Stimulated activated naive CD8-positive, alpha-beta T cell treated with anti-CD3 and anti-CD28 coated beads, Interleukin-15, Interleukin-2, amounts not matched to agents 100 ng/mL and 50 ng/mL, for 24 hours (primary cell): ENCODE measurements around the gene ADAMTS17.

Experiments used
- H3K27ac Mint-ChIP-seq: one replicate; pipeline ENCODE4 v1.8.0; 2021; ENCODE audit warnings: mild to moderate bottlenecking, mixed read lengths
- H3K27me3 Mint-ChIP-seq: one replicate; pipeline ENCODE4 v1.8.0; 2021; ENCODE audit warnings: mixed read lengths
- H3K36me3 Mint-ChIP-seq: one replicate; pipeline ENCODE4 v1.8.0; 2021; ENCODE audit warnings: low read depth, mixed read lengths
- H3K4me1 Mint-ChIP-seq: one replicate; pipeline ENCODE4 v1.8.0; 2021; ENCODE audit warnings: low read depth, mixed read lengths
- H3K4me3 Mint-ChIP-seq: one replicate; pipeline ENCODE4 v1.8.0; 2021; ENCODE audit warnings: mild to moderate bottlenecking, mixed read lengths
- H3K9me3 Mint-ChIP-seq: one replicate; pipeline ENCODE4 v1.8.0; 2021; ENCODE audit warnings: mixed read lengths

The ADAMTS17 gene

GRCh38 chr15:100279446-100279845 is 62.3 kb downstream of the ADAMTS17 start:
- Mint-ChIP-seq H3K4me3 (no peak overlapping the region), H3K36me3 (peaks cover 4% of the 10 kb centered on the region), H3K4me1 (no peaks in the 10 kb centered on the region), H3K27me3 (no peaks in the 10 kb centered on the region), H3K27ac (no peak overlapping the region), H3K9me3 (peaks cover 4% of the 10 kb centered on the region)

DNA sequence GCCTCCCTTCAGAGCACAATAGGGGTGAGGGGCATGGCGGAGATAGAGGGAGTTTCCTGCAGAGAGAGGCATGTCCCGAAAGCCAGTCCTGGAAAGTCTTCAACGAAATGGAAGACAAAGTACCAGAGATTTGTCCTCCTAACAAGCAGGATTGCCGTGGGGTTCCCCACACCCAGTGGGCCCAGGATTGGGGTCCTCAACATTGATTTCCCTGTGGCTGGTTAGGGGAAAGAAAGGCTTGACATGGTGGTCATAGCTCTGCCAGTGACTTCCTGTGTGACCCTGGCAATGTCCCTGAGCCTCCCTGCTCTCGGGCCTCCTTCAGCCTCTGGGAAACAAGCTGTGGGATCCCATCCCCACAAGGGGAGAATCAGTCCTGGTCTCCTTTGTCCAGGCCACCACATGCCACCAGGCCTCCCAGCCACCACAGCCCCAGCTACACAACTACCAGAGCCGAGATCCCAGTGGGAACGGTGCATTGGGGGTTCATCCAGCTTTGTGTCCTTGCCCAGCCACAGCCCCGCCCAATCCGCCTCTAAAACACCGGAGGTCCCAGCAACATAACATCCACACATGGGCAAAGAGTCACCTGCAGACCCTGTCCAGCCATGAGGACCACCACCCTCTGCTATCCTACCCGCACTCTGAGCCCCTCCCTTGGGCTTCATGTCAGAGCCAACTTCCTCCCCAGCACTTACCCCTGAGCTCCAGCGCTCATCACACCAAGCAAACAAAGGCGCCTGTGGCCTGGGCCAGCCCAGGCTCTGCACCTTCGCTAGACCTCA is 63.0 kb downstream of the ADAMTS17 start:
- H3K4me1 Mint-ChIP-seq: no peaks in the 10 kb centered on the region
- H3K36me3 Mint-ChIP-seq: peaks cover 4% of the 10 kb centered on the region
- H3K27me3 Mint-ChIP-seq: no peaks in the 10 kb centered on the region
- H3K27ac Mint-ChIP-seq: no peak overlapping the region
- H3K4me3 Mint-ChIP-seq: no peak overlapping the region
- peaks cover 5% of the 10 kb centered on the region for H3K9me3 Mint-ChIP-seq

GRCh38 chr15:100277087-100277855 is 64.5 kb downstream of the ADAMTS17 start:
- Mint-ChIP-seq H3K27me3 (no peaks in the 10 kb centered on the region), H3K27ac (no peak overlapping the region), H3K4me1 (no peaks in the 10 kb centered on the region), H3K9me3 (peaks cover 20% of the 10 kb centered on the region), H3K36me3 (peaks cover 4% of the 10 kb centered on the region), H3K4me3 (no peak overlapping the region)

GRCh38 chr15:100276506-100276905 is 65.3 kb downstream of the ADAMTS17 start:
- H3K36me3 Mint-ChIP-seq: peaks cover 4% of the 10 kb centered on the region

GRCh38 chr15:100275641-100276040 is 66.1 kb downstream of the ADAMTS17 start:
- Mint-ChIP-seq H3K4me1 (no peaks in the 10 kb centered on the region), H3K36me3 (peaks cover 8% of the 10 kb centered on the region), H3K27ac (no peak overlapping the region)

More at GRCh38 chr15:100276506-100276905, 65.3 kb downstream of the ADAMTS17 start:
- no peaks in the 10 kb centered on the region for H3K27me3 Mint-ChIP-seq
- no peak overlapping the region for H3K4me3 Mint-ChIP-seq
- peaks cover 27% of the 10 kb centered on the region for H3K9me3 Mint-ChIP-seq
- no peak overlapping the region for H3K27ac Mint-ChIP-seq
- H3K4me1 Mint-ChIP-seq: no peaks in the 10 kb centered on the region

DNA sequence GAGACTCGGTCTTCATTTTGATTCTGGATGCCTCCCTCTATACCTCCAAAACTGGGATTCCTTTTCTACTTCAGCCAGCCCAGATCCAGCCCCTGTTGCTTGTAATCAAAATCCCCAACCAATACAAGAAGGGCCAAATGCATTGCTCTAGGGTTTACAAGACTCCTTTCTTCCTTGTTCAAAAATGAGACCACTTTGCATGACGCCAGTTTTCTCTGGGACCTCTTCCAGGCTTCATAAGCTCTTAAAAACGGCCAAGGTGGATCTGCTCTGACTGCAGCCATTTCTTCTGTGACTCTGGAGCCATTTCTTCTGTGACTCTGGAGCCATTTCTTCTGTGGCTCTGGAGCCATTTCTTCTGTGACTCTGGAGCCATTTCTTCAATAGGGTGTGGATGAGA is 71.9 kb downstream of the ADAMTS17 start:
- peaks cover 30% of the 10 kb centered on the region for H3K9me3 Mint-ChIP-seq

More at GRCh38 chr15:100275641-100276040, 66.1 kb downstream of the ADAMTS17 start:
- H3K9me3 Mint-ChIP-seq: peaks cover 33% of the 10 kb centered on the region
- H3K27me3 Mint-ChIP-seq: no peaks in the 10 kb centered on the region
- no peak overlapping the region for H3K4me3 Mint-ChIP-seq

GRCh38 chr15:100266166-100266565 is 75.6 kb downstream of the ADAMTS17 start:
- H3K27ac Mint-ChIP-seq: no peak overlapping the region
- peaks cover 4% of the 10 kb centered on the region for H3K36me3 Mint-ChIP-seq
- H3K4me1 Mint-ChIP-seq: no peaks in the 10 kb centered on the region
- H3K4me3 Mint-ChIP-seq: no peak overlapping the region
- H3K9me3 Mint-ChIP-seq: peaks cover 5% of the 10 kb centered on the region
- H3K27me3 Mint-ChIP-seq: no peaks in the 10 kb centered on the region

More for the DNA sequence above, 71.9 kb downstream of the ADAMTS17 start:
- no peak overlapping the region for H3K4me3 Mint-ChIP-seq
- H3K27me3 Mint-ChIP-seq: no peaks in the 10 kb centered on the region
- H3K36me3 Mint-ChIP-seq: peaks cover 4% of the 10 kb centered on the region
- H3K27ac Mint-ChIP-seq: no peak overlapping the region
- H3K4me1 Mint-ChIP-seq: no peaks in the 10 kb centered on the region

- Mint-ChIP-seq H3K27ac (no peak overlapping the region), H3K4me3 (no peak overlapping the region), H3K9me3 (peaks cover under 1% of the 10 kb centered on the region), H3K27me3 (no peaks in the 10 kb centered on the region), H3K36me3 (peaks cover under 1% of the 10 kb centered on the region), H3K4me1 (no peaks in the 10 kb centered on the region)
These were observed 76.1 kb downstream of the ADAMTS17 start for GRCh38 chr15:100265641-100266035.

- Mint-ChIP-seq H3K4me1 (no peaks in the 10 kb centered on the region), H3K4me3 (no peak overlapping the region)
These were observed 76.7 kb downstream of the ADAMTS17 start for GRCh38 chr15:100264994-100265640.

GRCh38 chr15:100263721-100264455 is 77.9 kb downstream of the ADAMTS17 start:
- no peaks in the 10 kb centered on the region for H3K36me3 Mint-ChIP-seq
- no peak overlapping the region for H3K4me3 Mint-ChIP-seq
- no peaks in the 10 kb centered on the region for H3K27me3 Mint-ChIP-seq
- no peaks in the 10 kb centered on the region for H3K9me3 Mint-ChIP-seq
- no peaks in the 10 kb centered on the region for H3K4me1 Mint-ChIP-seq
- no peak overlapping the region for H3K27ac Mint-ChIP-seq

More at GRCh38 chr15:100264994-100265640, 76.7 kb downstream of the ADAMTS17 start:
- H3K27me3 Mint-ChIP-seq: no peaks in the 10 kb centered on the region
- H3K36me3 Mint-ChIP-seq: no peaks in the 10 kb centered on the region
- no peak overlapping the region for H3K27ac Mint-ChIP-seq
- H3K9me3 Mint-ChIP-seq: no peaks in the 10 kb centered on the region

DNA sequence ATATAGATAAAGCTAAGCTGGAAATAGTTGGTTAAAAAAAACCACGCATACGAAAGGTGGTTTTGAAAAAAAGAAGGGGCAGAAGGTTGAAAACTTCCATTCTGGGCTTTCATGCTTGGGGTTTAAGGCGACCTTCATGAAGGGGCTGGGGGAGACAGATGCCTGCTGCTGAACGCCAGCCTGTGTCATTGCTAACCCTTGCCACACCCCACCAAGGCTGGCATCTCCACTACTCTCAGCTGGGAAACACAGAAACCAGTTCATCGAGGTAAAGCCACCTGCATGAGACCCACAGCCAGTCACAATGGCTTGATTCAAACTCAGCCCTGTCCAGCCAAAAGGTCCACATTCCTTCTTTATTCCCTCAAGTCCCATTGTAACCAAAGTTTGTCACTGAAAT is 78.7 kb downstream of the ADAMTS17 start:
- Mint-ChIP-seq H3K4me3 (no peak overlapping the region), H3K36me3 (peaks cover 6% of the 10 kb centered on the region), H3K27me3 (no peaks in the 10 kb centered on the region), H3K4me1 (no peaks in the 10 kb centered on the region), H3K27ac (no peak overlapping the region), H3K9me3 (no peaks in the 10 kb centered on the region)

- no peaks in the 10 kb centered on the region for H3K4me1 Mint-ChIP-seq
- peaks cover 9% of the 10 kb centered on the region for H3K36me3 Mint-ChIP-seq
- H3K27me3 Mint-ChIP-seq: no peaks in the 10 kb centered on the region
- no peak overlapping the region for H3K4me3 Mint-ChIP-seq
- no peaks in the 10 kb centered on the region for H3K9me3 Mint-ChIP-seq
- no peak overlapping the region for H3K27ac Mint-ChIP-seq
These were observed 80.2 kb downstream of the ADAMTS17 start for GRCh38 chr15:100261302-100262240.

GRCh38 chr15:100259266-100259665 is 82.5 kb downstream of the ADAMTS17 start:
- H3K4me1 Mint-ChIP-seq: no peaks in the 10 kb centered on the region
- H3K9me3 Mint-ChIP-seq: no peaks in the 10 kb centered on the region
- H3K36me3 Mint-ChIP-seq: peaks cover 9% of the 10 kb centered on the region
- no peak overlapping the region for H3K4me3 Mint-ChIP-seq
- H3K27ac Mint-ChIP-seq: no peak overlapping the region
- no peaks in the 10 kb centered on the region for H3K27me3 Mint-ChIP-seq
